RKO (cell line): Measurements from ENCODE around the gene MRPL51.
"Not testable (repeated sequence)": the region's sequence is repeated elsewhere in the genome, so short reads cannot be mapped to it uniquely, and the experiment has no call there.

Source experiments
- DNase-seq: peaks from one replicate; pipeline ENCODE4 v3.0.0-alpha.2; 2016; ENCODE audit warnings: low spot score

MRPL51 gene

GRCh38 chr12:6488240-6488639 is 4.8 kb downstream of the MRPL51 start:
- no peak for DNase-seq

- no peak for DNase-seq
These were observed 14.6 kb downstream of the MRPL51 start for GRCh38 chr12:6478416-6478815.

GRCh38 chr12:6477601-6478377 is 15.3 kb downstream of the MRPL51 start:
- DNase-seq, result not testable (repeated sequence)

- DNase-seq, result no peak
These were observed 16.6 kb downstream of the MRPL51 start for GRCh38 chr12:6476489-6476888.

- DNase-seq, result not testable (repeated sequence)
These were observed 17.7 kb downstream of the MRPL51 start for GRCh38 chr12:6475233-6475975.

GRCh38 chr12:6472491-6472890 is 20.6 kb downstream of the MRPL51 start:
- no peak for DNase-seq

- peak; percentile 69 for DNase-seq
These were observed 21.1 kb downstream of the MRPL51 start for GRCh38 chr12:6471989-6472360.

GRCh38 chr12:6470375-6471163 is 22.5 kb downstream of the MRPL51 start, which contains the start of gene VAMP1:
TSS of gene VAMP1 (minus strand) at chr12:6470677. CDS start at chr12:6470531, 146 bp downstream.
- DNase-seq, result peak; percentile 97

- peak; percentile 15 for DNase-seq
These were observed 23.3 kb downstream of the MRPL51 start for GRCh38 chr12:6469609-6470374.

GRCh38 chr12:6469092-6469491 is 24.0 kb downstream of the MRPL51 start:
- no peak for DNase-seq

- DNase-seq, result no peak
These were observed 24.8 kb downstream of the MRPL51 start for GRCh38 chr12:6468283-6468575.

- not testable (repeated sequence) for DNase-seq
These were observed 25.3 kb downstream of the MRPL51 start for GRCh38 chr12:6467571-6468282.

GRCh38 chr12:6466751-6467150 is 26.3 kb downstream of the MRPL51 start:
- not testable (repeated sequence) for DNase-seq

- no peak for DNase-seq
These were observed 26.9 kb downstream of the MRPL51 start for GRCh38 chr12:6466184-6466573.

- peak; percentile 79 for DNase-seq
These were observed 27.4 kb downstream of the MRPL51 start for GRCh38 chr12:6465467-6466183.

- DNase-seq, result no peak
These were observed 28.5 kb downstream of the MRPL51 start for GRCh38 chr12:6464531-6464930.

GRCh38 chr12:6463858-6464257 is 29.2 kb downstream of the MRPL51 start:
- no peak for DNase-seq

- DNase-seq, result no peak
These were observed 29.8 kb downstream of the MRPL51 start for GRCh38 chr12:6463216-6463615.

- DNase-seq, result no peak
These were observed 30.6 kb downstream of the MRPL51 start for GRCh38 chr12:6462234-6462995.
